Neuronal stem cell (in vitro differentiated cells): ENCODE results near the gene SLC22A4.
A peak's percentile ranks its signal among the peaks of the same experiment; 100 is the strongest.

Experiments
- DNase-seq: peaks from one replicate; pipeline ENCODE4 v3.0.0-alpha.2; 2013; ENCODE audit warnings: low spot score
- H2AFZ ChIP-seq: one replicate; pipeline ENCODE4 v1.6.1; 2013; ENCODE audit warnings: mild to moderate bottlenecking, low read length, inconsistent platforms
- H2AK5ac ChIP-seq: 2 replicates; pipeline ENCODE4 v1.6.1; 2013; ENCODE audit warnings: low read depth, mild to moderate bottlenecking, inconsistent platforms, low read length, moderate library complexity, mixed read lengths
- H2BK120ac ChIP-seq: 2 replicates; pipeline ENCODE4 v1.6.1; 2013; ENCODE audit warnings: low read depth, mild to moderate bottlenecking, inconsistent platforms, low read length, moderate library complexity, mixed read lengths
- H2BK12ac ChIP-seq: one replicate; pipeline ENCODE4 v1.6.1; 2013; ENCODE audit warnings: low read length, inconsistent platforms
- H2BK15ac ChIP-seq: 2 replicates; pipeline ENCODE4 v1.6.1; 2013; ENCODE audit warnings: mild to moderate bottlenecking, low read length, inconsistent platforms, mixed read lengths
- H2BK5ac ChIP-seq: one replicate; pipeline ENCODE4 v1.6.1; 2013; ENCODE audit warnings: inconsistent platforms, mild to moderate bottlenecking, low read length, moderate library complexity
- H3K14ac ChIP-seq: one replicate; pipeline ENCODE4 v1.6.1; 2013; ENCODE audit warnings: low read length, inconsistent platforms
- H3K18ac ChIP-seq: 2 replicates; pipeline ENCODE4 v1.6.1; 2013; ENCODE audit warnings: low read length, inconsistent platforms
- H3K23ac ChIP-seq: 2 replicates; pipeline ENCODE4 v1.6.1; 2013; ENCODE audit warnings: low read depth, mild to moderate bottlenecking, mixed read lengths, low read length, inconsistent platforms; ENCODE audit not compliant: poor library complexity
- H3K27ac ChIP-seq: replicated peaks from 3 replicates; pipeline ENCODE4 v1.5.1; 2013; ENCODE audit warnings: low read length, inconsistent platforms
- H3K27me3 ChIP-seq, 3 experiments: 2 replicates each; pipeline ENCODE4 v1.6.1; 2013; ENCODE audit warnings: low read length in 3 of 3, mild to moderate bottlenecking in 2 of 3, inconsistent platforms in 1 of 3, low read depth in 1 of 3, mixed read lengths in 1 of 3, moderate library complexity in 1 of 3; ENCODE audit not compliant: control insufficient read depth in 3 of 3, insufficient read depth in 3 of 3
- H3K36me3 ChIP-seq, 2 donors: replicated peaks in 1 of 2; 2 replicates each; pipeline ENCODE4 v1.6.1; 2013; ENCODE audit warnings: low read length in 2 of 2; ENCODE audit not compliant: control insufficient read depth in 2 of 2, insufficient read depth in 2 of 2
- H3K4ac ChIP-seq: 2 replicates; pipeline ENCODE4 v1.6.1; 2013; ENCODE audit warnings: inconsistent platforms, mild to moderate bottlenecking, low read length, moderate library complexity
- H3K4me1 ChIP-seq, 2 donors: 1 replicate in 1 of 2; 2 replicates in 1 of 2; pipeline ENCODE4 v1.6.1; 2013; ENCODE audit warnings: low read length in 2 of 2, low read depth in 1 of 2; ENCODE audit not compliant: control insufficient read depth in 2 of 2, insufficient read depth in 1 of 2
- H3K4me2 ChIP-seq: one replicate; pipeline ENCODE4 v1.6.1; 2013; ENCODE audit warnings: mild to moderate bottlenecking, low read length, inconsistent platforms; ENCODE audit not compliant: insufficient read depth, poor library complexity, severe bottlenecking
- H3K4me3 ChIP-seq, 2 donors: 2 replicates each; pipeline ENCODE4 v1.5.1; 2013; ENCODE audit warnings: low read length in 2 of 2, mild to moderate bottlenecking in 2 of 2, inconsistent platforms in 1 of 2, moderate library complexity in 1 of 2
- H3K79me1 ChIP-seq: one replicate; pipeline ENCODE4 v1.6.1; 2013; ENCODE audit warnings: low read depth, mild to moderate bottlenecking, inconsistent platforms, low read length, moderate library complexity
- H3K9ac ChIP-seq: one replicate; pipeline ENCODE4 v1.6.1; 2013; ENCODE audit warnings: mild to moderate bottlenecking, low read depth, low read length, inconsistent platforms; ENCODE audit not compliant: poor library complexity
- H3K9me3 ChIP-seq, 2 donors: replicated peaks in 1 of 2; 2 replicates each; pipeline versions ENCODE3 to v1.6.1; 2013; ENCODE audit warnings: low read length in 2 of 2, mild to moderate bottlenecking in 2 of 2, inconsistent platforms in 1 of 2, low read depth in 1 of 2, mixed read lengths in 1 of 2, moderate library complexity in 1 of 2; ENCODE audit not compliant: control insufficient read depth in 2 of 2, insufficient read depth in 1 of 2
- H4K8ac ChIP-seq: one replicate; pipeline ENCODE4 v1.6.1; 2013; ENCODE audit warnings: low read depth, mild to moderate bottlenecking, inconsistent platforms, low read length, moderate library complexity
- H4K91ac ChIP-seq: one replicate; pipeline ENCODE4 v1.6.1; 2013; ENCODE audit warnings: low read length, low read depth, mild to moderate bottlenecking, inconsistent platforms; ENCODE audit not compliant: poor library complexity
- WGBS, 2 donors: extraction: QIAGEN DNeasy Blood & Tissue Kit; methylation state at CpG; one replicate each; pipeline ENCODE4 v1.1.7; 2013; ENCODE audit warnings: missing lambda C conversion rate in 2 of 2, mixed read lengths in 1 of 2; ENCODE audit not compliant: insufficient read length in 2 of 2, insufficient replicate concordance in 1 of 2; ENCODE audit errors: extremely low coverage in 2 of 2; 5-methylcytosine and 5-hydroxymethylcytosine counted together

SLC22A4 gene

DNA sequence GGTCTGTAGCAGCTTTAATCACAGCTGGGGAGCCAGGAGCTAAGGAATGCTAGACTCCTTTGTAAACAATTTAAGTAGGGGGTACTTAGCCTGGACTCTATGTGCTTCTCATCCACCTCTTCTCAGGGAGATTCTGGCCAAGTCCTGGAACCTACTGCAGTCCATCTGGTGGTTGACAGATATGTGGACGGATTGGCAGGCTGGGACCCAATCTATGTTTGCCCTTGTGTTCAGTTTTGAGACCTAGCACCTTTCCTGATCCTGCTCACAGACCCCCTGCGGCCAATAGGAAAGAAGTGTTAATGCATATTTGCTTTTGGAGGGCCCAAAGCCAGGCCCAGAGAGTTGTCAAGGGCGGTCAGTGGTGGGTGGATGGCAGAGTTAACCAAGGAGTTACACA, 81.8 kb downstream of the SLC22A4 start:
- no peak overlapping the region for H3K4ac ChIP-seq
- H3K18ac ChIP-seq: no peak overlapping the region
- no CpG with 5 or more reads among the region's 3 CpGs for WGBS, 2 donors

GRCh38 chr5:132376694-132377641, 82.8 kb downstream of the SLC22A4 start:
- Histone ChIP-seq H3K4me2 (no peak overlapping the region), H2BK120ac (no peak overlapping the region), H3K4me3 (no peak overlapping the region), H3K14ac (peak overlapping the region; percentile 22), H2BK15ac (no peak overlapping the region), H2BK5ac (no peak overlapping the region), H4K8ac (no peak overlapping the region), H3K27me3 (peaks cover 0 to 26% (median 0%) of the 10 kb centered on the region in 3 experiments), H2BK12ac (no peak overlapping the region), H3K36me3 (no peaks in the 10 kb centered on the region), H3K9ac (no peak overlapping the region), H3K4me1 (no peaks in the 10 kb centered on the region), H4K91ac (no peak overlapping the region), H2AFZ (no peak overlapping the region), H2AK5ac (no peak overlapping the region), H3K23ac (no peak overlapping the region), H3K27ac (no peak overlapping the region), H3K79me1 (no peaks in the 10 kb centered on the region), H3K4ac (peak overlapping the region; percentile 17), H3K18ac (no peak overlapping the region), H3K9me3 (no peaks in the 10 kb centered on the region)
- no CpG with 5 or more reads among the region's 16 CpGs for WGBS, 2 donors
- DNase-seq: no peak

More for the DNA sequence above, 81.8 kb downstream of the SLC22A4 start:
- Histone ChIP-seq H2BK15ac (no peak overlapping the region), H3K36me3 (no peaks in the 10 kb centered on the region), H3K9ac (no peak overlapping the region), H3K9me3 (no peaks in the 10 kb centered on the region), H4K91ac (no peak overlapping the region), H2BK120ac (no peak overlapping the region), H3K4me2 (no peak overlapping the region), H2AFZ (no peak overlapping the region), H3K27ac (no peak overlapping the region), H2BK5ac (no peak overlapping the region), H3K4me3 (no peak overlapping the region), H3K79me1 (no peaks in the 10 kb centered on the region), H2BK12ac (no peak overlapping the region), H3K23ac (no peak overlapping the region), H3K4me1 (no peaks in the 10 kb centered on the region), H3K27me3 (peaks cover 0 to 35% (median under 1%) of the 10 kb centered on the region in 3 experiments), H4K8ac (no peak overlapping the region), H3K14ac (no peak overlapping the region), H2AK5ac (peak overlapping the region; percentile 37)
- DNase-seq: no peak

- no peak overlapping the region for H3K4me3 ChIP-seq
- no peak overlapping the region for H2BK5ac ChIP-seq
- no peak overlapping the region for H2AFZ ChIP-seq
- H4K8ac ChIP-seq: no peak overlapping the region
- no peaks in the 10 kb centered on the region for H3K4me1 ChIP-seq
- no peak overlapping the region for H3K23ac ChIP-seq
- no peak overlapping the region for H4K91ac ChIP-seq
- H3K9ac ChIP-seq: no peak overlapping the region
- H3K9me3 ChIP-seq: no peaks in the 10 kb centered on the region
- no peak for DNase-seq
- WGBS, 2 donors: no CpG with 5 or more reads among the region's 7 CpGs
- H2AK5ac ChIP-seq: no peak overlapping the region
- no peaks in the 10 kb centered on the region for H3K36me3 ChIP-seq
- no peaks in the 10 kb centered on the region for H3K79me1 ChIP-seq
- H2BK15ac ChIP-seq: no peak overlapping the region
- no peak overlapping the region for H2BK120ac ChIP-seq
- H3K27ac ChIP-seq: no peak overlapping the region
- H3K18ac ChIP-seq: no peak overlapping the region
- H3K4ac ChIP-seq: no peak overlapping the region
- H3K14ac ChIP-seq: no peak overlapping the region
- H2BK12ac ChIP-seq: no peak overlapping the region
- peaks cover 0 to 22% (median 0%) of the 10 kb centered on the region in 3 experiments for H3K27me3 ChIP-seq
- H3K4me2 ChIP-seq: no peak overlapping the region
Measured at GRCh38 chr5:132377738-132378137, 83.5 kb downstream of the SLC22A4 start.

GRCh38 chr5:132378580-132378979, 84.4 kb downstream of the SLC22A4 start:
- Histone ChIP-seq H2BK5ac (no peak overlapping the region), H2BK12ac (no peak overlapping the region), H3K14ac (no peak overlapping the region), H3K4me1 (no peaks in the 10 kb centered on the region), H2BK120ac (no peak overlapping the region), H4K8ac (no peak overlapping the region), H3K4ac (no peak overlapping the region), H3K9me3 (no peaks in the 10 kb centered on the region), H3K9ac (no peak overlapping the region), H3K36me3 (no peaks in the 10 kb centered on the region), H2AK5ac (no peak overlapping the region), H2BK15ac (no peak overlapping the region), H4K91ac (no peak overlapping the region), H3K18ac (no peak overlapping the region), H3K27ac (no peak overlapping the region), H3K27me3 (peaks cover 0 to 22% (median 0%) of the 10 kb centered on the region in 3 experiments), H3K4me3 (no peak overlapping the region), H3K4me2 (no peak overlapping the region), H2AFZ (no peak overlapping the region), H3K79me1 (no peaks in the 10 kb centered on the region), H3K23ac (no peak overlapping the region)
- DNase-seq: no peak
- WGBS, 2 donors: no CpG with 5 or more reads among the region's 3 CpGs
